ENCODE data around the gene SLC35B2.
"Not testable (repeated sequence)": the region's sequence is repeated elsewhere in the genome, so short reads cannot be mapped to it uniquely, and the experiment has no call there.

Gene SLC35B2

GRCh38 chr6:44235891-44236516, 21.3 kb downstream of the SLC35B2 start:
- no peak for DNase-seq (ENCODE audit: low read depth)

DNA sequence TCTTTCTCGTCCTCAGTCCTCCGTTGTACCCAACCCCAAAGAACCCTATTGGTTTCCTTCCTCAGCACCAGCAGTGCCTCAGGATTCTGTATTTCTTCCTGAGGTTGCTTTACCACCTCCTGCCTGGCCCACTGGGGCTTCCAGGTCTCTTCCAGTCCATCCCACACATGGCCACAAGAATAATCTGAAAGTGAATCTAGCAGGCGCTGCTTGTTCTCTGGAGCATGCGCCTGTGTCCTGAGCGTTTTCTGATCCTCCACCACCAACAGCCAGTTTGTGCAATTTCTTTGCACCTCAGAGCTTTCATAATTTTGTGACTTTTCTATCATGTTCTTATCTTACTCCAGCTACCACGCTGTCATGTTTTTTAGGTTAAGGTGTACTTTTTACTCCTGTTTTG, 22.1 kb downstream of the SLC35B2 start:
- DNase-seq (ENCODE audit: low read depth) = no peak

DNA sequence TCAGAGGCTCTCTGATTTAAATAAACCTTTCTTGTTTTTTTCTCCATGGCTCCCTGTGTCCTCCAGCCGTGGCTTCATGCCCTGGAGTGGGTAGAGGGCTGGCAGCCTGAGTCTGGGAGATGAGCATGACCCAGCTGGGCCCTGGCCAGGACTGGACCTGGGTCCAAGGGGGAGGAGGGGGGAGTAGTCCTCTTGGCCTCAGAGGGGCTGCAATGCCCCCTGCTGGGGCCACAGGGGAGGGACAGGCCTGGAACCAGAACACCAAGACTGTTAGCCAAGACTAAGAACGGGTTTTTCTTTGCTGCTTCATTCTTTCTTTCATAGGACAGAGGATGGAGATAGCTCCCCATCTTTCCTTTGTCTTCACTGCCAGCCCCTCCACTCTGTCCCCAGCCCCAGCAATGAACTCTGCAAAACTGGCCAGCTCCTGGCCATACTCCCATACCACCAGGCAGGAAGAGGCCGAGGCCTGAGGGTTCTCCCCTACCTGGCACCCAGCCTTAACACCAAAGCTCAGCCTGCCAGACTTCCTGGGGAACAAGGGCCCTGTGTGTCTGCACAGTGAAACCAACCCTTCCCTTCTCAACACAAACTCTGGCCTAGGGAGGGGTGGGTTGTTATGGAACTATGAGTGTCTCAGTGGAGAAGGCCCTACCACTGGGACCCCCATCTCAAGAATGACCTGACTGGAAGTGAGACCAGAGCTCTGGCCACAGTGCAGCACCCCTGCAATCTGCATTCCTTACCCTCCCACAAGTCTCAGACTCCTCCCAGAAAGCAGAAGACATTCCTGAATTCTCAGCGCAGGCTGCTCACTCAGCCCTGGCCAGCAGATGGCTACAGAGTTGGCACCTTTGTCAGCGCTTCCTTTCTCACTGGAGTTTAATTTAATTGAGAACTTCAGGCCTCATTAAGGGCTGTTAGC, 23.0 kb downstream of the SLC35B2 start:
- no peak for DNase-seq (ENCODE audit: low read depth)

DNA sequence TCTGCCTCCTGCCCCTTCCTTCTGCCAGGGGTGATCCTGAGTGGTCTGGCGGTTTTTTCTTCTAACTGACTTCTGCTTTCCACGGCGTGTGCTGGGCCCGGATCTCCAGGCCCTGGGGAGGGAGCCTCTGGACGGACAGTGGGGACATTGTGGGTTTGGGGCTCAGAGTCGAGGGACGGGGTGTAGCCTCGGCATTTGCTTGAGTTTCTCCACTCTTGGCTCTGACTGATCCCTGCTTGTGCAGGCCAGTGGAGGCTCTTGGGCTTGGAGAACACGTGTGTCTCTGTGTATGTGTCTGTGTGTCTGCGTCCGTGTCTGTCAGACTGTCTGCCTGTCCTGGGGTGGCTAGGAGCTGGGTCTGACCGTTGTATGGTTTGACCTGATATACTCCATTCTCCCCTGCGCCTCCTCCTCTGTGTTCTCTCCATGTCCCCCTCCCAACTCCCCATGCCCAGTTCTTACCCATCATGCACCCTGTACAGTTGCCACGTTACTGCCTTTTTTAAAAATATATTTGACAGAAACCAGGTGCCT, 23.7 kb downstream of the SLC35B2 start:
- DNase-seq (ENCODE audit: low read depth) = no peak

DNA sequence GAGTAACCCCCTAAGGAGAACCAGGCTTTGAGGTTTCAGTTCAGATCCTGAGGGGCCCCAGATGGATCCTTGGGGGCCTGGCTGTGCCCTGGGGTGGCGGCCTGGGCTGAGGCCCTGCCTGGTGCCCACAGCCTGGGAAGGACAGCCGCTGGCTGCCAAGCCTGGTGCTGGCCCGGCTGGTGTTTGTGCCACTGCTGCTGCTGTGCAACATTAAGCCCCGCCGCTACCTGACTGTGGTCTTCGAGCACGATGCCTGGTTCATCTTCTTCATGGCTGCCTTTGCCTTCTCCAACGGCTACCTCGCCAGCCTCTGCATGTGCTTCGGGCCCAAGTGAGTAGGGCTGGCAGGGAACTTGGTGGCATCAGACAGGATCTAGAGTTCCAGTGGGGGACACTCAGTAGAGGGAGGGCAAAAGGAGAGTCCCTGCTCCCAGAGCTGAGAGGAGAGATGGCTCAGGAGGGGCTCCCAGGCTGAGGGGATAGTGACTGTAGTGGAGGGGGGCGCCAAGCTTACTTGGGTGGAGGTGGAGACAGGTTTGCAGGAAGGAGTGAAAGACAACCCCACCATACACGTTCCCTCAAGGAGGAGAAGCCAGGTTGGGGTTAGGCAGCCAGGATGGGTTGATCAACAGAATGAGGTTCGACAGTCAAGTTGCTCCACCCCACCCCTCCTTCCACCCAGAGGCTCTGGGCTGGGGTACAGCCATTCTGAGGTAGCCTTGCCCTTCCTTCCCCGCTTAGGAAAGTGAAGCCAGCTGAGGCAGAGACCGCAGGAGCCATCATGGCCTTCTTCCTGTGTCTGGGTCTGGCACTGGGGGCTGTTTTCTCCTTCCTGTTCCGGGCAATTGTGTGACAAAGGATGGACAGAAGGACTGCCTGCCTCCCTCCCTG, 24.4 kb downstream of the SLC35B2 start:
- no peak for DNase-seq (ENCODE audit: low read depth)

GRCh38 chr6:44231426-44231825, 25.9 kb downstream of the SLC35B2 start:
- DNase-seq (ENCODE audit: low read depth) = not testable (repeated sequence)

- DNase-seq (ENCODE audit: low read depth) = no peak
Measured at GRCh38 chr6:44230034-44230675, 27.2 kb downstream of the SLC35B2 start.

DNA sequence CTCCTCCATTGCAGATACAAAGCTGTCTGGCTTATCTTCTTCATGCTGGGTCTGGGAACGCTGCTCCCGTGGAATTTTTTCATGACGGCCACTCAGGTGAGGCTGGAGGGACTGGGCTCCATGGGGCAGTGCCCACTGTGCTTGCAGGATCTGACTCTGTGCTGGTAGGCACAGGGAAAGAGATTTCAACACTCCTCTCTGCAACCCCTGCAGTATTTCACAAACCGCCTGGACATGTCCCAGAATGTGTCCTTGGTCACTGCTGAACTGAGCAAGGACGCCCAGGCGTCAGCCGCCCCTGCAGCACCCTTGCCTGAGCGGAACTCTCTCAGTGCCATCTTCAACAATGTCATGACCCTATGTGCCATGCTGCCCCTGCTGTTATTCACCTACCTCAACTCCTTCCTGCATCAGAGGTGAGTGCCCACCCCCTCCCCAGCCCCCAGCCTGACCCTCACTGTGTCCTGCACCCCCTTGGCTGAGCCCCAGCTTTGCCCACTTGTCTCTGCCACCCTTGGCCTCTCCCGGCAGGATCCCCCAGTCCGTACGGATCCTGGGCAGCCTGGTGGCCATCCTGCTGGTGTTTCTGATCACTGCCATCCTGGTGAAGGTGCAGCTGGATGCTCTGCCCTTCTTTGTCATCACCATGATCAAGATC, 27.8 kb downstream of the SLC35B2 start:
- no peak for DNase-seq (ENCODE audit: low read depth)

- DNase-seq (ENCODE audit: low read depth) = no peak
Measured at GRCh38 chr6:44228836-44229235, 28.5 kb downstream of the SLC35B2 start.

- DNase-seq (ENCODE audit: low read depth) = no peak
Measured at GRCh38 chr6:44228433-44228832, 28.9 kb downstream of the SLC35B2 start.

DNA sequence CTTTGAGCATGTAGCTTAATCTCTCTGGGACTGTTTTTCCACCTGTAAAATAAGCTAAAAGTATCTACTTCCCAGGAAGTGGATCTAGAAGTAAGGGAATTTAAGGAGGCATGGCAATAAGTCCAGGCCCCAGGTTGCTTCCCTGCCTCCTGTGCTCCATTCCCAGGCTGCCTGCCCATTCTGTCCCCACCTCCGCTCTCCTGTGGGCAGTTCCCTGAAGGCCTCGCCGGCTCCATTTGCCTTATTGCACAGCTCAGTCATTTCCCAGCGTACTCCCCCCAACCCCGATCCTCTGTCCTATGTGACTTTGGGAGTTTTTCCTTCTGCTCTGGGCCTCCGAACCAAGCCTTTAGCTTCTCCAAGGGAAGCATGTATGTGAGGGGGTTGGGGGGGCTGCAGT, 29.3 kb downstream of the SLC35B2 start:
- DNase-seq (ENCODE audit: low read depth) = no peak

- DNase-seq (ENCODE audit: low read depth) = no peak
Measured at GRCh38 chr6:44227148-44227793, 30.1 kb downstream of the SLC35B2 start.

DNA sequence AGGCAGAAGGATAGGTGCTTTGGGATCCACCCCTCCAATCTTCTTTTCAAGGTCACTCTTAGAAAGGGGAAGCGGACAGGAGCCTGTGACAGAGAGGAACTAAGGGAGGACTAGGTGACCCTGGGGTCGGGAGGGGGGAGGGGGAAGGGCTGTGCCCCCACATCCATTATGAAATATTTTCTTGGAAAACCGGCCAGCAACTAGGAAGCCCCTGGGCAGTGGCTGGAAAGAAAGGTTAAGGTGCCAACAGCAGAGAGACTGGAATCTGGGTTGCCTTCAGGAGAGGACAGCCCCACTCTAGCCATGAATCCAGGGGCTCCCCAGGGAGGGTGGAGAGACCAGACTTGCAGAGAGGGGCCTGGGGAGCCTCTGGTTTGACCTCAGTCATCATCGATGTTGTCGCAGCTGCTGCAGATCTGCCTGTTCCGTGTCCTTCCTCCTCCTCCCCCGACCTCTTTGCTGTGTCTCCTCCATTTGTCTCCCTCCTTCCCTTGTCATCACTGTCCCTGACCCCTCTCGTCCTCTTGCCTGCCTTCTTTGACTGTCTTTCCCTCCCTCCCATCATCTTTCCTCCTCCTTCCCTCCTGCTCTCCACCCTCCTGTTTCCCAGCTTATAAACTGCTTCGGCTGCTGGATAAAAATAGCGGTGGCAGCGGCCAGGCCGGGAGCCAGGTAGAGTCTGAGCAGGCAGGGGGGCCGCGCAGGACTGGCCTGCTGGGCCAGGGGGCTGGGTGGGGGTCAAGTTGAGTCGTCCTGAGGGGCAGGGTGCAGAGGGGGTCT, 30.8 kb downstream of the SLC35B2 start:
- DNase-seq (ENCODE audit: low read depth) = no peak

DNA sequence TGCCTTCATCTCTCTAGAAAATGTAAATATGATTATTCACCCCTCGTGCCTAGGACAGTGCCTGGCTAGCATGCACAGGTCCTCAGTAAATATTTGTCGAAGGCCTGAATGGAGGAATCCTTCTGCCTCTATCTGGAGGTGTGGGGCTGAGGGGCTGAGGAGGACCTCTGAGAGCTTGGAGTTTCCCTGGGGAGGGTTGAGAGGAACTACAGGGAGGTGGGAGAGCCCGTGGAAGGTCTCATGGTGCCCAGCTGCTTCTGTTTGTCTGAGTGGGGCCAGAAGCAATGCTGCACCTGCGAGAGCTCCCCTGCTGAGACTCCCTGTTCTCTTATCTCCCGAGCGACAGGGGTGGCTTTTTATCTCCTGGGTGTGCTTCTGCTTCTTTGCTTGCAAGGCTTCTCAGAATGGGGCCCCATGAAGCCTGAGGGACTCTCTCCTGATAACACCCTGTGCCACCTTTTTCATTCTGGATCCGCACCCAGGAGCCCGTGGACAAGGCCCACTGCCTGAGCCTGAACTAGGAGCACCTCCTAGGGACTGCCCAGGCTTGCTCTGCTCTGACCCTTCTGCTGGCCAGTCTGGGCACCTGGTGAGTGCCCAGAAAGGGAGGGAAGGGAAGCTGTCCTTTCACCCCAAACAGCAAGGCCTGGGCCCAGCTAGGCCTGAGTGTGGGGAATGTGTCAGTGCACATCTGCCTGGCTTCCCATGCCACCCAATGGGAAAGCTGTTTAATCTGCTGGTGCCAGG, 31.6 kb downstream of the SLC35B2 start:
- DNase-seq (ENCODE audit: low read depth) = no peak

- DNase-seq (ENCODE audit: low read depth) = no peak
Measured at GRCh38 chr6:44224965-44225305, 32.4 kb downstream of the SLC35B2 start.

- no peak for DNase-seq (ENCODE audit: low read depth)
Measured at GRCh38 chr6:44224029-44224964, 33.0 kb downstream of the SLC35B2 start.

DNA sequence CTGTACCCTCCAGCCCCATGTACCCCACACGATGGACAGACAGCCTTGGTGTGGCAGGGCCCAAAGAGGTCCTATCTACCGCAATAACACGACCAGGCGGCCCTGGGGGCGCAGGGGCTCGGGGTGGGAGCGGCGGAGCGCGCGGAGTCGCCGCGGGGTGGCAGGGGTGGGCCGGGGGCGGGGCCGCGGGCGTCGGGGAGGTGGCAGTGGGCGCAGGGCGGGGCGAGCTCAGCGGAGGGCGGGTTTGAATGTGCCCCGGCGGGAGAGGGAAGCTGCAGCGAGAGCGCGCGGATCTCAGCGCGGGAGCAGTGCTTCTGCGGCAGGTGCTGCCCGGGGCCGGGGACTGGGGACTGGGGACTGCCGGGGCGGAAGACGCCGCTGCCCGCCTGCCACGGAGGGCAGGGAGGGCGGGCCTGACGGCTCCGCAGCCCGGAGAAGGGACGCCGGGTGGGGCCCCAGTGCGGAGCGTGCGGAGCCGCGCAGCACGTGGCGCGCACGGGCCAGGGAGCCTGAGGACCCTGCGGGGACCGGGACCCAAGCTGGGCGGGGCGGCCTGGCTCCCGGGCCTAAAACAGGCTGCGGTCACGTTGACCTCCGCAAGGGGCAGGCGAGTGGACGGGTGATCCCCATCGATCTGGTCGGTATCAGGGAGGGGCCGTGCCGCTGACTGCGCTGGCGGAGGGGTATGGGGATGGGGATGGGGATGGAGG, 33.9 kb downstream of the SLC35B2 start, which contains the start of gene SLC29A1:
SLC29A1 (plus strand) TSS at position 277 of the 710 bp plus-strand sequence. CDS start 3,719 bp downstream, outside the sequence.
- peak; percentile 80 for DNase-seq (ENCODE audit: low read depth)
